Gastroesophageal sphincter (tissue), 3 donors: ENCODE measurements around the gene ELAVL4.

ENCODE experiments used
- POLR2A ChIP-seq, 2 donors: fragments of 450-650 bp; IDR thresholded peaks; one replicate each; pipeline ENCODE4 v1.6.1; 2017; ENCODE audit warnings: antibody characterized with exemption in 2 of 2, mild to moderate bottlenecking in 2 of 2, moderate library complexity in 1 of 2
- POLR2AphosphoS5 ChIP-seq: sonication (generic); formaldehyde crosslinking; IDR thresholded peaks from one replicate; pipeline ENCODE4 v1.6.1; 2017; ENCODE audit warnings: antibody characterized with exemption
- TF ChIP-seq, protein P1 (sequence below), 4 experiments: fragments of 200-600 bp in 2 of 4; fragments of 450-650 bp in 2 of 4; sonication (generic) in 1 of 4; IDR thresholded peaks; one replicate each; pipeline ENCODE4 v1.5.1; 2017 to 2019; ENCODE audit warnings: antibody characterized with exemption in 4 of 4, mild to moderate bottlenecking in 2 of 4, moderate library complexity in 2 of 4

DNA sequence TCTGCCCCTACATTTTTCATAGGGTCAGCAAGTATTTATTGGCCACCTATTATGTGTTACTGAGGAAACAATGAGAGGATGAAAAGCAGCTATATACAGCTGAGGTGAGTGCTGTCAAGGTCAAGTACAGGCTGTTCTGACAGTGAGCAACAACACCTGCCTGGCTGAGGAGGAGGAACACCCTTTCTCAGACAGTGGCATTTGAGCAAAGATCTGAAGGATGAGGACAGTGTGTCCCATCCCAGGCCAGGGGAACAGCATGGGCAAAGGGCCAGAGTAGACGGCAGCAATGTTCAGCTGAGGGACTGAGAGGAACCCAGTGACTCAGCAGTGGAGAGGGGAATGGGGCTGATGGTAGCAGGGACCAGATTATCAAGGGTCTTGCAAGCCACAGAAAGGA, 101.0 kb downstream of the ELAVL4 start:
- TF ChIP-seq, protein P1, sequence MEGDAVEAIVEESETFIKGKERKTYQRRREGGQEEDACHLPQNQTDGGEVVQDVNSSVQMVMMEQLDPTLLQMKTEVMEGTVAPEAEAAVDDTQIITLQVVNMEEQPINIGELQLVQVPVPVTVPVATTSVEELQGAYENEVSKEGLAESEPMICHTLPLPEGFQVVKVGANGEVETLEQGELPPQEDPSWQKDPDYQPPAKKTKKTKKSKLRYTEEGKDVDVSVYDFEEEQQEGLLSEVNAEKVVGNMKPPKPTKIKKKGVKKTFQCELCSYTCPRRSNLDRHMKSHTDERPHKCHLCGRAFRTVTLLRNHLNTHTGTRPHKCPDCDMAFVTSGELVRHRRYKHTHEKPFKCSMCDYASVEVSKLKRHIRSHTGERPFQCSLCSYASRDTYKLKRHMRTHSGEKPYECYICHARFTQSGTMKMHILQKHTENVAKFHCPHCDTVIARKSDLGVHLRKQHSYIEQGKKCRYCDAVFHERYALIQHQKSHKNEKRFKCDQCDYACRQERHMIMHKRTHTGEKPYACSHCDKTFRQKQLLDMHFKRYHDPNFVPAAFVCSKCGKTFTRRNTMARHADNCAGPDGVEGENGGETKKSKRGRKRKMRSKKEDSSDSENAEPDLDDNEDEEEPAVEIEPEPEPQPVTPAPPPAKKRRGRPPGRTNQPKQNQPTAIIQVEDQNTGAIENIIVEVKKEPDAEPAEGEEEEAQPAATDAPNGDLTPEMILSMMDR (IDR thresholded peaks at IDR 0.05): no peak
- TF ChIP-seq POLR2AphosphoS5 (no peak), POLR2A (IDR thresholded peaks at IDR 0.05) (no peak)
